RWPE1 (cell line): ENCODE results near the gene UTP3.
"Not testable (repeated sequence)": the region's sequence is repeated elsewhere in the genome, so short reads cannot be mapped to it uniquely, and the experiment has no call there.

Source experiments
- CTCF ChIA-PET: fragments of 350-600 bp; sonication (Branson Sonifier 250); formaldehyde crosslinking; extraction: SDS; loops from one replicate; lab custom pipeline; 2021; lab: Yijun Ruan, JAX
- POLR2A ChIA-PET: fragments of 400-600 bp; formaldehyde crosslinking; extraction: SDS; loops from one replicate; lab custom pipeline; 2020; ENCODE audit warnings: antibody characterized with exemption; ENCODE audit not compliant: low non-redundant PET; lab: Yijun Ruan, JAX
- DNase-seq: peaks from one replicate; pipeline ENCODE4 v3.0.0; 2012; ENCODE audit warnings: low spot score
- H3K27ac ChIP-seq: fragments of 450-650 bp; 2 replicates; pipeline ENCODE4 v1.5.1; 2017
- TF ChIP-seq, protein P1 (sequence below): fragments of 450-650 bp; conservative IDR thresholded peaks from 2 replicates; pipeline ENCODE4 v1.5.1; 2017; ENCODE audit warnings: low read depth, mild to moderate bottlenecking

Gene UTP3

DNA sequence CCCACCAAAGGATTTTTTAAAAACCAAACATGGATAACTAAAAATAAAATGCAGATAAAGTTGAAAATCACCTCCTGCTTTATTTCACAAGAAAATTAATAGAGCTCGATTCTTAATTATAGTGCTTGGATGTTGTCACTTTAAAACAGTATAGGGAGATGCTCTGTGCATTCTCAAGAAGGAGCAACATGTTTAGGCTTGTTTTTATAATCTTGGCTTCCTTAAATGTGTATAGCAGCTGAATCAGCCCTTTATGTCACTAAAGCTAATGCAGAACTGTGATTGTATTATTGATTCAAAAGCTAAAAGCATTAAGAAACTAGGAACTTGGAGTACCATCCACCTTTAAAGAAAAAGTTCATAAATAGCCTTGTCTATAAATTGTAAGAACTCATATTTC lies 12.9 kb downstream of the UTP3 start:
- CTCF ChIA-PET, result no interaction called here
- DNase-seq, result peak; percentile 60
- TF ChIP-seq, protein P1, sequence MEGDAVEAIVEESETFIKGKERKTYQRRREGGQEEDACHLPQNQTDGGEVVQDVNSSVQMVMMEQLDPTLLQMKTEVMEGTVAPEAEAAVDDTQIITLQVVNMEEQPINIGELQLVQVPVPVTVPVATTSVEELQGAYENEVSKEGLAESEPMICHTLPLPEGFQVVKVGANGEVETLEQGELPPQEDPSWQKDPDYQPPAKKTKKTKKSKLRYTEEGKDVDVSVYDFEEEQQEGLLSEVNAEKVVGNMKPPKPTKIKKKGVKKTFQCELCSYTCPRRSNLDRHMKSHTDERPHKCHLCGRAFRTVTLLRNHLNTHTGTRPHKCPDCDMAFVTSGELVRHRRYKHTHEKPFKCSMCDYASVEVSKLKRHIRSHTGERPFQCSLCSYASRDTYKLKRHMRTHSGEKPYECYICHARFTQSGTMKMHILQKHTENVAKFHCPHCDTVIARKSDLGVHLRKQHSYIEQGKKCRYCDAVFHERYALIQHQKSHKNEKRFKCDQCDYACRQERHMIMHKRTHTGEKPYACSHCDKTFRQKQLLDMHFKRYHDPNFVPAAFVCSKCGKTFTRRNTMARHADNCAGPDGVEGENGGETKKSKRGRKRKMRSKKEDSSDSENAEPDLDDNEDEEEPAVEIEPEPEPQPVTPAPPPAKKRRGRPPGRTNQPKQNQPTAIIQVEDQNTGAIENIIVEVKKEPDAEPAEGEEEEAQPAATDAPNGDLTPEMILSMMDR, result no peak
- peak overlapping the region; percentile 77 for H3K27ac ChIP-seq
- POLR2A ChIA-PET, result interaction anchor here (0.6 kb wide), 1 partner anchor 14 kb away, joined by 7 read pairs; no protein-coding TSS in a partner anchor

DNA sequence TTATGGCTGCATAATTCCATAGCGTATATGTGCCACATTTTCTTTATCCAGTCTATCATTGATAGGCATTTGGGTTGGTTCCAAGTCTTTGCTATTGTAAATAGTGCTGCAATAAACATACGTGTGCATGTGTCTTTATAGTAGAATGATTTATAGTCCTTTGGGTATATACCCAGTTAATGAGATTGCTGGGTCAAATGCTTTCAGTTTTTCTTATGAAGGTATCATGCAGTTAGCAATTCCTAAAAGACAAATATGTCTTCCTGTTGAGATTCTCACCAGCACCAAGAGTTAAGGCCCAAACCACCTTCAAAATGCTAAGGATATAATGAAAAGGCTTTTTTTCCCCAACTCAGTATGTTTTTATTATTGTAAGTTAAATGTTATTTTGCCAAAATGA lies 14.3 kb downstream of the UTP3 start:
- CTCF ChIA-PET, H3K27ac ChIP-seq, DNase-seq: not testable (repeated sequence)
- POLR2A ChIA-PET, result interaction anchor here (0.6 kb wide), 1 partner anchor 10 kb away, joined by 3 read pairs; no protein-coding TSS in a partner anchor

DNA sequence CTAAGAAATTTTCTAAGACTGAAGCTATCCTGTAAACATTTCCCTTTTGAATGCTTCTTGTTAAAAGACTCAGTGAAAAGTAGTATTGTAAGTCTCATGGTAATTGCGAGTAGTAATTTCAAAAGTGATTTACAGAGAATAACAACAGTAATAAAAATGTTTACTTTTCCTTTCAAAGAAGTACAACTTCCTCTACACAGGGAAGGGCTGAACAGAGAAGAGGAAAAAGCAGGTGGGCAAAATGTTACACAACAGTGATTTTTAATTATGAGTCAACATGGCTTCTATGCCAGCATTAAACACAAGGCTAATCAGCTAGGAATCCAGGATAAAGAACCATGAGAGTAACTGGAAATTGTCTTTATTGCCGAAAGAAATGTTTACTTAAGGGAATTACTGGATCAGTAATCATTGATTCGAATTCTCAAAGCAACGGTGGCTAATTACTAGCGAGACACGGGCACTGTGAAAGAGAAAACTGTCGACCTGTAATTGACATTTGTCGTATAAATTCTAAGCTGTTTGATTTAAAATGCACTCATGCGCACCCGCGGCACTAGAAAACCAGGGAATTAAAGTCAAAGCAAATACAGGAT lies 15.4 kb downstream of the UTP3 start:
- POLR2A ChIA-PET, result no interaction called here
- CTCF ChIA-PET, result interaction anchor here (0.6 to 0.7 kb wide), 3 partner anchors 208 to 419 kb away, joined by 3 to 5 read pairs (median 4); no protein-coding TSS in a partner anchor
- H3K27ac ChIP-seq, result peak overlapping the region; percentile 97
- peak; percentile 47 for DNase-seq
- TF ChIP-seq, protein P1, result no peak

DNA sequence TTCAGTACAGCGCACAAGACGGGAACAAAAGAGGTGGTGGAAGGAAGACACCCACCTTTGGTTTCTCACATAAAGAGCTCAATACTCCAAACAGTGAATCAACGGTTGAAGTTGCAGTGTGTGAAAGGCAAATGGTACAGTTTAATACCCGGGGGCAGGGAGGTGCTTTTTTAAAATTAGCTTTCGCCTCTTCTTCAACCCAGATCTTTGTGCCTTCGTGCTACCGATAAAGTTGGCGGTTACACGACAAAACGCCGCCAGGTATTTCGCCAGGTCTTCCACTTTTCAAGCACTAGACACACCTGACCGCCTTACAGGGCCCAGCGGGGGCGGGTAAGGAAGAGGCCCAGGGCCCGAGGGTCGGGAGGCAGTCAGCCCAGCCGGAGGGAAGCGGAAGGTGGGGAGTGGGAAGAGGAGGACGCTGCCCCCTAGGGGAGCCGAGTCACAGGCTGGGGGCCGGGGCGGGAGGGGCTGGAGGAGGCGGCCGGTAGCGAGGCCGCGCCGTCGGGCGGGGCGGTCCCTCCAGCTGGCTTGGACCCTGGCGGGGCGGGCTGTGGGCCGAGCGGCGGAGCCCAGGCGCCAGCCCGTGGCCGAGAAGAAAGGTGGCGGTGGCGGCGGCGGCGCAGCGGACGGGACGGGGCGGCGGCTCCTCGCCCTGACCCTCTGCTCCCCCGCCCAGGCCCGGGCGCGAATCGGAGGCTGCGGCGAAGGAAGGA lies 16.0 kb downstream of the UTP3 start:
- H3K27ac ChIP-seq, result peak overlapping the region; percentile 97
- CTCF ChIA-PET, result interaction anchor here (0.6 to 1.2 kb wide), 3 partner anchors 18 to 418 kb away, joined by 3 to 5 read pairs (median 3); partner anchors contain the start of gene RUFY3
- TF ChIP-seq, protein P1, result peak; percentile 37; the same call in 1 of the 2 replicates
- DNase-seq, result peak; percentile 51
- POLR2A ChIA-PET, result no interaction called here

DNA sequence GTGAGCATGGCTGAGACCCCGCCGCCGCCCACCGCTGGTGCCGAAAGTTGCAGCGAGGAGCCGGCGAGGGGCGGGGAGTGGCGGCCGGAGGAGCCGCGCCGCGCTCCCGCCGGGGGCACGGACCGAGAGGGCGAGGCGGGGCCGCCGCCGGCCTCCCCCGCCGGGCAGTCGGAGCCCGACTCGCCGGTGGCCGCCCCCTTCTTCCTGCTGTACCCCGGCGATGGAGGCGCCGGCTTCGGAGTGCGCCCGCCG lies 16.5 kb downstream of the UTP3 start:
- POLR2A ChIA-PET, result no interaction called here

DNA sequence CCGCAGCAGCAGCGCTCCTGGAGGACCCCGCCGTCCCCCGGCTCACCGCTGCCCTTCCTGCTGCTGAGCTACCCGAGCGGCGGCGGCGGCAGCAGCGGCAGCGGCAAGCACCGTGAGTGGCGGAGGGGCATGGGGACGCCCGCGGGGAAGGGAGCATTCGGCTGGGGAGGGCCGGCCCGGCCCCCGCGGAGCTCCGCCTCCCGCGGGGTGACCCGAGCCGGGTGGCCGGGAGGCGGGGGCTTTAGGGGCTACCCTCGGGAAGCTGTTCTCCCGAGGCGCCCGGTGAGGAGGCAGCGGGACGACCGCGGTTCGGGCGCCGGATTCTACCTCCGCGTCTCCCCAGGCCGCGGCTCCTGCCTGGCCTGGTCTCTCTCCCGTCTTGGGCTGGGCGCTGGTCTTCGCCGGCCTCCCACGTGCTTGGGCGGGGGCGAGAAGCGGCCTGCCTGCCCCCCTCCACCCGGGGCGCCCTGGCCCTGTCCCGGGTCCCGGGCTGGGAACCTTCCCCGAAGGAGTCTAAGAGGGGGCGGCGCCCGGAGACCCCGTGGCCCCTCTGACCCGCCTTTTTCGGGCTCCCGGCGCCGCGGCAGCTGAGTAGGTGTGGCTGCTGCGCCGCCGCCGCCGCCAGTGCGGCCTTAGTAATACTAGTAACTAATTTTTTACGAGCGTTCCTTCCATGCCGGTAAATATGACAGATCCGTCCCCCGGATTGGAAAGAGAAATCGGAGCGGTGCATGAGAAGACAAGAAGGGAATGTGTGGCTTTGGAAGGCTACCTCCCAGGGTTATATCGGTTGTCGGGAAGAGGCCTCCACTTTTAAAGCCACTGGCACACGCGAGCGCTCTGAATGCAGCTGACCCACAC lies 17.1 kb downstream of the UTP3 start:
- TF ChIP-seq, protein P1, result no peak
- POLR2A ChIA-PET, result interaction anchor here (1.2 kb wide), 1 partner anchor 16 kb away, joined by 3 read pairs; no protein-coding TSS in a partner anchor
- DNase-seq, result peak; percentile 65
- CTCF ChIA-PET, result interaction anchor here (1.2 kb wide), 1 partner anchor 17 kb away, joined by 3 read pairs; the partner anchor contains the start of gene RUFY3
- peak overlapping the region; percentile 97 for H3K27ac ChIP-seq

More for the DNA sequence above, 16.5 kb downstream of the UTP3 start:
- H3K27ac ChIP-seq, result peak overlapping the region; percentile 97
- TF ChIP-seq, protein P1, result no peak
- DNase-seq, result no peak
- CTCF ChIA-PET, result interaction anchor here (1.2 kb wide), 1 partner anchor 17 kb away, joined by 3 read pairs; the partner anchor contains the start of gene RUFY3
